HG03442 (cell line): Measurements from ENCODE around the gene CPLX1.
"Not testable (repeated sequence)": the region's sequence is repeated elsewhere in the genome, so short reads cannot be mapped to it uniquely, and the experiment has no call there.

ENCODE experiments used
- ATAC-seq: cut with Tn5 transposase; IDR thresholded peaks from one replicate; pipeline ENCODE4 v1.9.1; 2021; ENCODE audit warnings: mild to moderate bottlenecking, moderate library complexity; ENCODE audit not compliant: unreplicated experiment

The CPLX1 gene

GRCh38 chr4:742096-742741 lies 83.7 kb downstream of the CPLX1 start:
- ATAC-seq: no peak

- ATAC-seq: no peak
Measured at GRCh38 chr4:740656-741282, 85.2 kb downstream of the CPLX1 start.

- ATAC-seq: no peak
Measured at GRCh38 chr4:740011-740410, 85.9 kb downstream of the CPLX1 start.

GRCh38 chr4:739569-739968 lies 86.4 kb downstream of the CPLX1 start:
- ATAC-seq: no peak

- ATAC-seq: no peak
Measured at GRCh38 chr4:738781-739280, 87.1 kb downstream of the CPLX1 start.

- not testable (repeated sequence) for ATAC-seq
Measured at GRCh38 chr4:736561-736960, 89.4 kb downstream of the CPLX1 start.

- ATAC-seq: no peak
Measured at GRCh38 chr4:735583-735982, 90.3 kb downstream of the CPLX1 start.
